ENCODE data around the gene CSMD2. TPM values are rescaled to one million over a fixed set of nuclear protein-coding genes. Genes with fewer than 3 reads are reported as not detected.

The CSMD2 gene
- total and polyA plus RNA-seq, 7 donors, result under 0.01 to 0.83 (median 0.16) TPM

- DNase-seq, result no peak
- TF ChIP-seq CTCF (IDR thresholded peaks at IDR 0.05), result no peak
- no peak for TF ChIP-seq EP300 (IDR thresholded peaks at IDR 0.05)
- no peak for TF ChIP-seq POLR2AphosphoS5 (IDR thresholded peaks at IDR 0.05)
- TF ChIP-seq POLR2A (IDR thresholded peaks at IDR 0.05), result no peak
- 22 to 63% methylated on average over 1 of the region's 1 CpG for WGBS, 2 donors
Measured at GRCh38 chr1:33687000-33687399, 478.0 kb downstream of the CSMD2 start.

GRCh38 chr1:33686551-33686950 is 478.5 kb downstream of the CSMD2 start:
- Histone ChIP-seq H3K36me3 (no peaks in the 10 kb centered on the region), H3K4me3 (no peak overlapping the region), H3K27me3 (peaks cover 0 to 15% (median 5%) of the 10 kb centered on the region in 3 donors), H3K9me3 (no peaks in the 10 kb centered on the region), H3K4me1 (no peaks in the 10 kb centered on the region), H3K27ac (no peak overlapping the region)
- no peak for DNase-seq
- TF ChIP-seq POLR2AphosphoS5 (IDR thresholded peaks at IDR 0.05), result no peak
- no peak for TF ChIP-seq EP300 (IDR thresholded peaks at IDR 0.05)
- TF ChIP-seq CTCF (IDR thresholded peaks at IDR 0.05), result no peak
- no peak for TF ChIP-seq POLR2A (IDR thresholded peaks at IDR 0.05)
- intact Hi-C loops (cut with DNase I), result no loop called here
- WGBS, 2 donors, result 87 to 100% methylated on average over 1 of the region's 1 CpG

More at GRCh38 chr1:33687000-33687399, 478.0 kb downstream of the CSMD2 start:
- Histone ChIP-seq H3K27ac (no peak overlapping the region), H3K4me3 (no peak overlapping the region), H3K4me1 (no peaks in the 10 kb centered on the region), H3K27me3 (peaks cover 0 to 15% (median 5%) of the 10 kb centered on the region in 3 donors), H3K9me3 (no peaks in the 10 kb centered on the region), H3K36me3 (no peaks in the 10 kb centered on the region)
- intact Hi-C loops (cut with DNase I), result no loop called here

GRCh38 chr1:33685256-33685655 is 479.8 kb downstream of the CSMD2 start:
- Histone ChIP-seq H3K27ac (no peak overlapping the region), H3K9me3 (no peaks in the 10 kb centered on the region), H3K4me1 (no peaks in the 10 kb centered on the region), H3K27me3 (peaks cover 0 to 15% (median 5%) of the 10 kb centered on the region in 3 donors), H3K4me3 (no peak overlapping the region), H3K36me3 (no peaks in the 10 kb centered on the region)
- 48 to 51% methylated on average over 5 of the region's 5 CpGs for WGBS, 2 donors
- TF ChIP-seq EP300 (IDR thresholded peaks at IDR 0.05) (no peak), POLR2A (IDR thresholded peaks at IDR 0.05) (no peak)
- DNase-seq, result no peak
- intact Hi-C loops (cut with DNase I), result no loop called here

- no peak overlapping the region for H3K4me3 ChIP-seq
- intact Hi-C loops (cut with DNase I), result no loop called here
- no peak for DNase-seq
- H3K36me3 ChIP-seq, result no peaks in the 10 kb centered on the region
- H3K4me1 ChIP-seq, result no peaks in the 10 kb centered on the region
- no peaks in the 10 kb centered on the region for H3K9me3 ChIP-seq
- peaks cover 0 to 15% (median 5%) of the 10 kb centered on the region in 3 donors for H3K27me3 ChIP-seq
- no peak overlapping the region for H3K27ac ChIP-seq
- WGBS, 2 donors, result 79 to 86% methylated on average over 9 of the region's 9 CpGs
- TF ChIP-seq EP300 (IDR thresholded peaks at IDR 0.05) (no peak), POLR2A (IDR thresholded peaks at IDR 0.05) (no peak), POLR2AphosphoS5 (IDR thresholded peaks at IDR 0.05) (no peak), CTCF (IDR thresholded peaks at IDR 0.05) (no peak)
Measured at GRCh38 chr1:33684396-33685179, 480.4 kb downstream of the CSMD2 start.

GRCh38 chr1:33683913-33684312 is 481.1 kb downstream of the CSMD2 start:
- TF ChIP-seq CTCF (IDR thresholded peaks at IDR 0.05) (no peak), POLR2AphosphoS5 (IDR thresholded peaks at IDR 0.05) (no peak), POLR2A (IDR thresholded peaks at IDR 0.05) (no peak), EP300 (IDR thresholded peaks at IDR 0.05) (no peak)
- Histone ChIP-seq H3K4me1 (no peaks in the 10 kb centered on the region), H3K9me3 (no peaks in the 10 kb centered on the region), H3K27me3 (peaks cover 0 to 15% (median 5%) of the 10 kb centered on the region in 3 donors), H3K27ac (no peak overlapping the region), H3K36me3 (no peaks in the 10 kb centered on the region), H3K4me3 (no peak overlapping the region)
- DNase-seq, result no peak
- intact Hi-C loops (cut with DNase I), result no loop called here
- 51 to 55% methylated on average over 2 of the region's 2 CpGs for WGBS, 2 donors

All from sigmoid colon (tissue), 7 donors.